ENCODE measurements around the gene SPRR4. TPM values are rescaled to one million over a fixed set of nuclear protein-coding genes. Genes with fewer than 3 reads are reported as not detected.

The SPRR4 gene
- total RNA-seq (2021; ENCODE audit: unreplicated experiment) (not detected), Bru-seq, nascent RNA (not detected), BruChase-seq, experiment 1, labeled RNA remaining after a 2-hour chase (not detected), BruChase-seq, experiment 2, labeled RNA remaining after a 6-hour chase (not detected)
- polyA plus RNA-seq (2012; ENCODE audit: insufficient read length), result not detected
- long read RNA-seq, result 0 reads

GRCh38 chr1:152970495-152970894 is at the start of gene SPRR4:
TSS of gene SPRR4 (plus strand) at chr1:152970648. CDS start at chr1:152971891, 1,243 bp downstream.
- ChIA-PET CTCF (no interaction called here), POLR2A (no interaction called here)
- DNase-seq (ENCODE audit: low read depth, low spot score) (no peak), ATAC-seq (no peak)
- Histone ChIP-seq H3K9me3 (ENCODE audit: control insufficient read depth, insufficient read depth, low read depth, low read length) (no peaks in the 10 kb centered on the region), H3K36me3 (ENCODE audit: control insufficient read depth, insufficient read depth, low read length) (no peaks in the 10 kb centered on the region), H3K4me1 (ENCODE audit: control insufficient read depth, insufficient read depth, low read length) (no peaks in the 10 kb centered on the region), H3K4me3 (ENCODE audit: low read depth in 2 of 2, low read length in 2 of 2) (no peak within 1 kb of the TSS), H3K27me3 (ENCODE audit: control insufficient read depth, insufficient read depth, low read length) (no peaks in the 10 kb centered on the region), H3K27ac (ENCODE audit: low read length) (no peak within 1 kb of the TSS)
- TF ChIP-seq CTCF (IDR thresholded peaks at IDR 0.05) (no peak), POLR2AphosphoS5 (IDR thresholded peaks at IDR 0.05; ENCODE audit: low read depth, low read length) (no peak), TCF7L2 (IDR thresholded peaks at IDR 0.05; ENCODE audit: low read depth, low read length) (no peak), REST (IDR thresholded peaks at IDR 0.05; ENCODE audit: insufficient read depth in 1 of 2, low read depth in 2 of 2, low read length in 1 of 2) (no peak), SIN3A (IDR thresholded peaks at IDR 0.05; ENCODE audit: borderline replicate concordance, insufficient read depth, low read depth, low read length) (no peak)
- intact Hi-C loops (cut with micrococcal nuclease; ENCODE audit: unreplicated experiment) (no loop called here), in situ Hi-C loops (cut with HindIII; ENCODE audit: low pct_unique_long_range_greater_than_20kb, low sequenced_read_pairs) (no loop called here)
- no TSS peak for BruUV-seq (replicated peaks)

GRCh38 chr1:152924191-152924590 is 46.3 kb upstream of the SPRR4 start:
- POLR2A ChIA-PET, result no interaction called here
- H3K4me1 ChIP-seq (ENCODE audit: control insufficient read depth, insufficient read depth, low read length), result no peaks in the 10 kb centered on the region
- TF ChIP-seq TCF7L2 (IDR thresholded peaks at IDR 0.05; ENCODE audit: low read depth, low read length) (no peak), CTCF (IDR thresholded peaks at IDR 0.05) (no peak), POLR2AphosphoS5 (IDR thresholded peaks at IDR 0.05; ENCODE audit: low read depth, low read length) (no peak), SIN3A (IDR thresholded peaks at IDR 0.05; ENCODE audit: borderline replicate concordance, insufficient read depth, low read depth, low read length) (no peak), REST (IDR thresholded peaks at IDR 0.05; ENCODE audit: insufficient read depth in 1 of 2, low read depth in 2 of 2, low read length in 1 of 2) (no peak)
- no peaks in the 10 kb centered on the region for H3K9me3 ChIP-seq (ENCODE audit: control insufficient read depth, insufficient read depth, low read depth, low read length)
- H3K27ac ChIP-seq (ENCODE audit: low read length), result no peak overlapping the region
- H3K36me3 ChIP-seq (ENCODE audit: control insufficient read depth, insufficient read depth, low read length), result no peaks in the 10 kb centered on the region
- ATAC-seq, result no peak
- intact Hi-C loops (cut with micrococcal nuclease; ENCODE audit: unreplicated experiment) (loop anchor here (5.0 kb wide), 1 partner anchor 52 kb away; no protein-coding TSS in a partner anchor), in situ Hi-C loops (cut with HindIII; ENCODE audit: low pct_unique_long_range_greater_than_20kb, low sequenced_read_pairs) (no loop called here)
- DNase-seq (ENCODE audit: low read depth, low spot score), result no peak
- no peak overlapping the region for H3K4me3 ChIP-seq (ENCODE audit: low read depth in 2 of 2, low read length in 2 of 2)
- CTCF ChIA-PET, result no interaction called here
- H3K27me3 ChIP-seq (ENCODE audit: control insufficient read depth, insufficient read depth, low read length), result no peaks in the 10 kb centered on the region
- no TSS peak for BruUV-seq (replicated peaks)
